Lung (tissue), 12 donors: ENCODE data around the gene PIGR. TPM values are rescaled to one million over a fixed set of nuclear protein-coding genes. Genes with fewer than 3 reads are reported as not detected.

Source experiments
- ATAC-seq: fragments of 200-7000 bp; cut with Tn5 transposase; one replicate; pipeline ENCODE4 v1.9.1; 2020; ENCODE audit warnings: moderate number of reproducible peaks; ENCODE audit not compliant: insufficient read depth, low FRiP score
- DNase-seq, 3 donors: peaks; one replicate each; pipeline ENCODE4 v3.0.0-alpha.2; 2013 to 2017
- H3K27ac ChIP-seq, 2 donors: one replicate each; pipeline ENCODE4 v1.5.1; 2013; ENCODE audit warnings: mild to moderate bottlenecking in 2 of 2, moderate library complexity in 2 of 2, control low read depth in 1 of 2, inconsistent platforms in 1 of 2, low read depth in 1 of 2, low read length in 1 of 2
- H3K27me3 ChIP-seq, 3 donors: one replicate each; pipeline ENCODE4 v1.5.1; 2013; ENCODE audit warnings: low read length in 2 of 3; ENCODE audit not compliant: control insufficient read depth in 3 of 3, insufficient read depth in 3 of 3
- H3K36me3 ChIP-seq, 4 donors: one replicate each; pipeline ENCODE4 v1.5.1; 2013; ENCODE audit warnings: low read length in 4 of 4, mild to moderate bottlenecking in 1 of 4, moderate library complexity in 1 of 4; ENCODE audit not compliant: control insufficient read depth in 4 of 4, insufficient read depth in 4 of 4
- H3K4me1 ChIP-seq, 5 donors: one replicate each; pipeline ENCODE4 v1.5.1; 2013; ENCODE audit warnings: low read length in 5 of 5, mild to moderate bottlenecking in 2 of 5, moderate library complexity in 1 of 5; ENCODE audit not compliant: control insufficient read depth in 5 of 5, insufficient read depth in 5 of 5
- H3K4me3 ChIP-seq: one replicate; pipeline ENCODE4 v1.5.1; 2013; ENCODE audit warnings: mild to moderate bottlenecking, control low read depth, moderate library complexity
- H3K9ac ChIP-seq, 2 donors: one replicate each; pipeline ENCODE4 v1.5.1; 2013; ENCODE audit warnings: low read length in 2 of 2, control low read depth in 1 of 2; ENCODE audit not compliant: insufficient read depth in 1 of 2
- H3K9me3 ChIP-seq, 4 donors: one replicate each; pipeline ENCODE4 v1.5.1; 2013; ENCODE audit warnings: low read length in 3 of 4, mild to moderate bottlenecking in 1 of 4, moderate library complexity in 1 of 4; ENCODE audit not compliant: control insufficient read depth in 4 of 4, insufficient read depth in 3 of 4
- WGBS, 2 donors: extraction: QIAGEN DNeasy Blood & Tissue Kit; methylation state at CpG; one replicate each; pipeline ENCODE4 v1.1.7; 2013; 5-methylcytosine and 5-hydroxymethylcytosine counted together
- polyA plus RNA-seq, 2 donors: library from polyadenylated mRNA; stranded (reverse); fragments of 200-250 nt; gene quantifications; one replicate each; pipeline ENCODE4 v1.2.1, GENCODE V29; 2013
- total RNA-seq, 2 donors: library from RNA; depleted of rRNA in 1 of 2; stranded (reverse); fragments of >200 nt in 1 of 2; gene quantifications; one replicate each; pipeline ENCODE4 v1.2.1, GENCODE V29; 2014 to 2021
- TF ChIP-seq, protein P1 (sequence below): IDR thresholded peaks from 2 replicates; pipeline ENCODE4 v1.5.1; 2012; ENCODE audit warnings: mild to moderate bottlenecking; ENCODE audit errors: control extremely low read depth, extremely low read depth
- donor health status: control.
- donor health status: control.
- donor health status: Bipolar disorder and iron deficiency.
- donor health status: healthy.
- donor health status: DM: yes; HTN: yes; CAD: no.

Gene PIGR
- total and polyA plus RNA-seq, 4 donors = 131 to 845 (median 298) TPM

DNA sequence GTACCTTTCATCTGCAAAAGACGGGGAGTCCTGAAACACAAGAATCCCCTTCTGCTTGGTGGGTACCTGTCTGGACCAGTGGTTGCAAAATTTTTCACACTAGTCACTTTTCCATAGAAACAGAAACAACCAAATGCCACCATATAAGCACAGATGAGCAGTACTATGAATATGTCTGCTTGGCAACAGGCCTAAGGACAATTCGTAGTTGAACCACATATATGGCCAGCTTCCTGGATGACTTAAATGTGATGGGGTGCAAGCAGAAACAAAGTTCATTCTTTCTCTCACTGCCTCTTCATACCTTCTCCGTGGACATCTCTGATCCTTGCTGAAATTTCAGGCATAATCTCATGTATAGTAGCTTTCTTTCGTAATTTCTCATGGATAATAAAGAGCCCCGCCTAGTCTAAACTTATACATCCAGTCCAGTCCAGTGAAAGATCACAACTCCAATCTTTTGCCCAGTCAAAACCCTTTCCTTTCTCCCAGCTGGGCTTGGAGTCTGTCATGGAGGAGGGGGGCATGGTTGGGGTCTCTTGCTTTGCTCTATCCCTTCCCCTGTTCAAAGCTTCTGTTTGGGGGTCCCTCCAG is 16.9 kb upstream of the PIGR start:
- H3K27ac ChIP-seq = no peak overlapping the region
- no peaks in the 10 kb centered on the region for H3K27me3 ChIP-seq
- H3K4me3 ChIP-seq = no peak overlapping the region
- TF ChIP-seq, protein P1, sequence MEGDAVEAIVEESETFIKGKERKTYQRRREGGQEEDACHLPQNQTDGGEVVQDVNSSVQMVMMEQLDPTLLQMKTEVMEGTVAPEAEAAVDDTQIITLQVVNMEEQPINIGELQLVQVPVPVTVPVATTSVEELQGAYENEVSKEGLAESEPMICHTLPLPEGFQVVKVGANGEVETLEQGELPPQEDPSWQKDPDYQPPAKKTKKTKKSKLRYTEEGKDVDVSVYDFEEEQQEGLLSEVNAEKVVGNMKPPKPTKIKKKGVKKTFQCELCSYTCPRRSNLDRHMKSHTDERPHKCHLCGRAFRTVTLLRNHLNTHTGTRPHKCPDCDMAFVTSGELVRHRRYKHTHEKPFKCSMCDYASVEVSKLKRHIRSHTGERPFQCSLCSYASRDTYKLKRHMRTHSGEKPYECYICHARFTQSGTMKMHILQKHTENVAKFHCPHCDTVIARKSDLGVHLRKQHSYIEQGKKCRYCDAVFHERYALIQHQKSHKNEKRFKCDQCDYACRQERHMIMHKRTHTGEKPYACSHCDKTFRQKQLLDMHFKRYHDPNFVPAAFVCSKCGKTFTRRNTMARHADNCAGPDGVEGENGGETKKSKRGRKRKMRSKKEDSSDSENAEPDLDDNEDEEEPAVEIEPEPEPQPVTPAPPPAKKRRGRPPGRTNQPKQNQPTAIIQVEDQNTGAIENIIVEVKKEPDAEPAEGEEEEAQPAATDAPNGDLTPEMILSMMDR = no peak
- H3K9ac ChIP-seq = no peak overlapping the region
- DNase-seq (no peak), ATAC-seq (no peak)
- H3K4me1 ChIP-seq = peaks cover 0 to 10% (median 0%) of the 10 kb centered on the region in 5 donors
- H3K9me3 ChIP-seq = peaks cover 0 to 2% (median 0%) of the 10 kb centered on the region in 4 donors
- no peaks in the 10 kb centered on the region for H3K36me3 ChIP-seq
- 89 to 92% methylated on average over 5 of the region's 5 CpGs for WGBS, 2 donors

DNA sequence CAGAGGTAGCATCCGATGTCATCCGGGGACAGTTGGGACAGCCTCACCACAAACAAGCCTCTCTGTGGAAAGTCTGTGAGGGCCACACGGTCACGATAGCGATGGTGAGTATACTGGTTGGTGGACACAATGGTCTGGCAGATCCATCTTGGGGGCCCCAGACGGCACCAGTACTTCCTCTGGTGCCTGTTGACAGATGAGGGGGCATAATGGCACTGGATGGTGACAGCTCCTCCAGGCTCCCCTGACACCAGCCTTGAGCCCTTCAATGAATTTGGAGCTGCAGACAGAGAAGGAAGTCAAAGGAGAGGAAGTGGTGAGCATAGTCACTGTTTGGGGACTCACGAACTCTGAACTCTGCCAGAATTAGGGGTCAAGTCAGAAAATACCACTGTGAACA is 16.0 kb upstream of the PIGR start:
- H3K4me3 ChIP-seq = no peak overlapping the region
- WGBS, 2 donors = 62 to 74% methylated on average over 7 of the region's 7 CpGs
- H3K27me3 ChIP-seq = no peaks in the 10 kb centered on the region
- no peaks in the 10 kb centered on the region for H3K36me3 ChIP-seq
- peaks cover 0 to 2% (median 0%) of the 10 kb centered on the region in 4 donors for H3K9me3 ChIP-seq
- H3K4me1 ChIP-seq = peaks cover 0 to 10% (median 0%) of the 10 kb centered on the region in 5 donors
- no peak for ATAC-seq
- H3K27ac ChIP-seq = no peak overlapping the region
- TF ChIP-seq, protein P1 = no peak
- H3K9ac ChIP-seq = no peak overlapping the region
- no peak for DNase-seq

- H3K27ac ChIP-seq = no peak overlapping the region
- no peaks in the 10 kb centered on the region for H3K27me3 ChIP-seq
- H3K9ac ChIP-seq = no peak overlapping the region
- DNase-seq = no peak
- H3K4me1 ChIP-seq = peaks cover 0 to 6% (median 0%) of the 10 kb centered on the region in 5 donors
- H3K9me3 ChIP-seq = peaks cover 0 to 2% (median 0%) of the 10 kb centered on the region in 4 donors
- H3K36me3 ChIP-seq = no peaks in the 10 kb centered on the region
- WGBS, 2 donors = 62 to 98% methylated on average over 3 of the region's 3 CpGs
- no peak overlapping the region for H3K4me3 ChIP-seq
- TF ChIP-seq, protein P1 = no peak
- no peak for ATAC-seq
Measured at GRCh38 chr1:206961668-206962067, 15.4 kb upstream of the PIGR start.
